Neural cell (in vitro differentiated cells): ENCODE results near the gene NTPCR. TPM values are rescaled to one million over a fixed set of nuclear protein-coding genes. Genes with fewer than 3 reads are reported as not detected.

Experiments
- H2AFZ ChIP-seq: fragments of 200-600, 300-800 bp; sonication (generic), shearing (Covaris generic); 2 replicates; pipeline ENCODE4 v1.6.0; 2014; ENCODE audit warnings: low read depth, mild to moderate bottlenecking, antibody characterized with exemption, low read length, moderate library complexity
- H3F3A ChIP-seq: fragments of 200-600 bp; shearing (Covaris generic); 2 replicates; pipeline ENCODE4 v1.6.1; 2016; ENCODE audit warnings: mild to moderate bottlenecking, moderate library complexity, mixed read lengths, antibody characterized with exemption, low read length; ENCODE audit not compliant: insufficient read depth, poor library complexity, severe bottlenecking
- H3K27ac ChIP-seq: fragments of 200-600, 300-800 bp; sonication (generic), shearing (Covaris generic); 2 replicates; pipeline ENCODE4 v1.5.1; 2014; ENCODE audit warnings: mild to moderate bottlenecking, low read length, moderate library complexity
- H3K27me3 ChIP-seq: fragments of 300-800, 200-600 bp; sonication (generic), shearing (Covaris generic); 2 replicates; pipeline ENCODE4 v1.6.0; 2014; ENCODE audit warnings: mild to moderate bottlenecking, low read depth, low read length, moderate library complexity; ENCODE audit not compliant: insufficient read depth
- H3K36me3 ChIP-seq: fragments of 300-800, 200-600 bp; sonication (generic), shearing (Covaris generic); 2 replicates; pipeline ENCODE4 v1.5.1; 2014; ENCODE audit warnings: mild to moderate bottlenecking, antibody characterized with exemption, low read length, moderate library complexity; ENCODE audit not compliant: insufficient read depth
- H3K4me2 ChIP-seq: fragments of 300-800, 200-600 bp; sonication (generic), shearing (Covaris generic); 2 replicates; pipeline ENCODE4 v1.6.0; 2014; ENCODE audit warnings: mild to moderate bottlenecking, low read length
- H3K4me3 ChIP-seq: fragments of 300-800, 200-600 bp; sonication (generic), shearing (Covaris generic); 2 replicates; pipeline ENCODE4 v1.5.1; 2014; ENCODE audit warnings: mild to moderate bottlenecking, low read length, moderate library complexity
- H3K79me2 ChIP-seq: fragments of 200-600 bp; shearing (Covaris generic); replicated peaks from 2 replicates; pipeline ENCODE4 v1.6.0; 2014; ENCODE audit warnings: mild to moderate bottlenecking, low read length, moderate library complexity; ENCODE audit not compliant: insufficient read depth
- H3K9ac ChIP-seq: fragments of 300-800, 200-600 bp; sonication (generic), shearing (Covaris generic); 2 replicates; pipeline ENCODE4 v1.6.1; 2016; ENCODE audit warnings: mild to moderate bottlenecking, low read length, mixed read lengths
- H3K9me2 ChIP-seq: fragments of 200-600 bp; shearing (Covaris generic); 2 replicates; pipeline ENCODE4 v1.6.1; 2016; ENCODE audit warnings: mild to moderate bottlenecking, low read length, mixed read lengths; ENCODE audit not compliant: insufficient read depth
- H3K9me3 ChIP-seq: fragments of 200-600, 300-800 bp; sonication (generic), shearing (Covaris generic); 2 replicates; pipeline ENCODE4 v1.6.1; 2016; ENCODE audit warnings: mild to moderate bottlenecking, mixed run types, low read length, moderate library complexity, mixed read lengths
- H4K20me1 ChIP-seq: fragments of 200-600 bp; shearing (Covaris generic); 2 replicates; pipeline ENCODE4 v1.6.1; 2016; ENCODE audit warnings: mild to moderate bottlenecking, mixed run types; ENCODE audit not compliant: insufficient read depth
- CTCF ChIP-seq: fragments of 450-650 bp; IDR thresholded peaks from 2 replicates; pipeline ENCODE4 v1.5.1; 2014; ENCODE audit warnings: antibody characterized with exemption, mild to moderate bottlenecking, moderate library complexity; ENCODE audit not compliant: poor library complexity, severe bottlenecking
- EP300 ChIP-seq: fragments of 450-650 bp; conservative IDR thresholded peaks from 2 replicates; pipeline ENCODE4 v1.6.1; 2014; ENCODE audit warnings: antibody characterized with exemption, mild to moderate bottlenecking, moderate library complexity; ENCODE audit not compliant: poor library complexity, severe bottlenecking
- EZH2 ChIP-seq: fragments of 200-600, 300-800 bp; shearing (Covaris generic), sonication (generic); IDR thresholded peaks from 2 replicates; pipeline ENCODE4 v1.6.1; 2014; ENCODE audit warnings: antibody characterized with exemption, low read length, borderline replicate concordance, mild to moderate bottlenecking; ENCODE audit not compliant: insufficient read depth, poor library complexity, severe bottlenecking
- MXI1 ChIP-seq: fragments of 450-650 bp; conservative IDR thresholded peaks from 2 replicates; pipeline ENCODE4 v1.6.1; 2014; ENCODE audit warnings: antibody characterized with exemption, mild to moderate bottlenecking; ENCODE audit not compliant: poor library complexity, severe bottlenecking
- POLR2AphosphoS5 ChIP-seq: IDR thresholded peaks from 2 replicates; pipeline ENCODE4 v1.6.1; 2012
- RAD21 ChIP-seq: fragments of 450-650 bp; conservative IDR thresholded peaks from 2 replicates; pipeline ENCODE4 v1.6.1; 2014; ENCODE audit warnings: antibody characterized with exemption, mild to moderate bottlenecking, moderate library complexity
- REST ChIP-seq: IDR thresholded peaks from 2 replicates; pipeline ENCODE4 v1.6.1; 2012; ENCODE audit warnings: borderline replicate concordance
- SMC3 ChIP-seq: fragments of 450-650 bp; conservative IDR thresholded peaks from 2 replicates; pipeline ENCODE4 v1.6.1; 2014; ENCODE audit warnings: antibody characterized with exemption, mild to moderate bottlenecking, moderate library complexity; ENCODE audit not compliant: poor library complexity
- TAF1 ChIP-seq: IDR thresholded peaks from 2 replicates; pipeline ENCODE4 v1.6.1; 2012; ENCODE audit warnings: low read depth
- polyA plus RNA-seq: library from polyadenylated mRNA; depleted of rRNA; stranded (reverse); fragments of >200 nt; gene quantifications from 2 replicates; pipeline ENCODE4 v1.2.3, GENCODE V29; 2014

The NTPCR gene
- polyA plus RNA-seq, 1 donor from 2014 or later = 36.7 TPM

- Histone ChIP-seq H3K36me3 (no peaks in the 10 kb centered on the region), H3K9ac (no peak overlapping the region), H3K9me2 (no peaks in the 10 kb centered on the region), H3F3A (no peaks in the 10 kb centered on the region), H3K27ac (no peak overlapping the region), H3K4me3 (no peak overlapping the region), H3K9me3 (no peaks in the 10 kb centered on the region), H2AFZ (no peak overlapping the region), H4K20me1 (no peaks in the 10 kb centered on the region), H3K79me2 (no peaks in the 10 kb centered on the region), H3K4me2 (no peak overlapping the region), H3K27me3 (no peaks in the 10 kb centered on the region)
- TF ChIP-seq EP300 (no peak), CTCF (no peak), MXI1 (no peak), TAF1 (no peak), RAD21 (no peak), REST (no peak), POLR2AphosphoS5 (no peak)
Observed at GRCh38 chr1:232937741-232938375, 12.6 kb upstream of the NTPCR start.

GRCh38 chr1:232938926-232939325, 11.5 kb upstream of the NTPCR start:
- H2AFZ ChIP-seq = no peak overlapping the region

More at GRCh38 chr1:232938926-232939325, 11.5 kb upstream of the NTPCR start:
- TF ChIP-seq TAF1 (no peak), RAD21 (no peak), SMC3 (no peak), CTCF (no peak), MXI1 (no peak), REST (no peak), EZH2 (no peak), POLR2AphosphoS5 (no peak), EP300 (no peak)
- Histone ChIP-seq H3K36me3 (no peaks in the 10 kb centered on the region), H4K20me1 (no peaks in the 10 kb centered on the region), H3K79me2 (no peaks in the 10 kb centered on the region), H3K4me2 (no peak overlapping the region), H3K9me2 (no peaks in the 10 kb centered on the region), H3K27me3 (no peaks in the 10 kb centered on the region), H3F3A (no peaks in the 10 kb centered on the region), H3K27ac (no peak overlapping the region), H3K9ac (no peak overlapping the region), H3K9me3 (no peaks in the 10 kb centered on the region), H3K4me3 (no peak overlapping the region)
